ENCODE data around the gene DCLRE1C. TPM values are rescaled to one million over a fixed set of nuclear protein-coding genes. Genes with fewer than 3 reads are reported as not detected.

DCLRE1C gene
- total and polyA plus RNA-seq, 2 of the 8 experiments (the other 6 are each of a cell fraction or from before 2014, with no cell fraction given), result 0.77 to 7.4 TPM

GRCh38 chr10:14975672-14976273 lies 21.9 kb upstream of the DCLRE1C start (continued):
- no peak for TF ChIP-seq SIX5 (IDR thresholded peaks at IDR 0.05; ENCODE audit: low read depth, low read length)
- TF ChIP-seq SP2 (IDR thresholded peaks at IDR 0.05; ENCODE audit: low read length), result no peak
- TF ChIP-seq CBX5 (IDR thresholded peaks at IDR 0.05; ENCODE audit: low read depth, low read length), result no peak
- TF ChIP-seq CEBPB (IDR thresholded peaks at IDR 0.05; ENCODE audit: low read depth, low read length), result no peak
- TF ChIP-seq E2F6 (IDR thresholded peaks at IDR 0.05), result no peak

All from H1 (cell line).